Activated CD8-positive, alpha-beta memory T cell treated with anti-CD3 and anti-CD28 coated beads for 36 hours (primary cell): ENCODE measurements around the gene HSPA4. TPM values are rescaled to one million over a fixed set of nuclear protein-coding genes. Genes with fewer than 3 reads are reported as not detected.
"Not testable (repeated sequence)": the region's sequence is repeated elsewhere in the genome, so short reads cannot be mapped to it uniquely, and the experiment has no call there.

Source experiments
- CTCF ChIA-PET: fragments of 350-600 bp; sonication (Branson Sonifier 250); formaldehyde crosslinking; loops from one replicate; lab custom pipeline; 2021; ENCODE audit warnings: antibody characterized with exemption; lab: Charles Lee
- POLR2A ChIA-PET: fragments of 350-600 bp; sonication (Branson Sonifier 250); formaldehyde crosslinking; loops from one replicate; lab custom pipeline; 2021; ENCODE audit warnings: antibody characterized with exemption; lab: Charles Lee
- total RNA-seq, 2 experiments: library from RNA; stranded (reverse); gene quantifications; one replicate each; pipeline ENCODE4 v1.2.3, GENCODE V29; 2021

HSPA4 gene
- 100 to 1,000 TPM; 249 to 254 TPM for total RNA-seq

- ChIA-PET POLR2A (interaction anchor here (0.5 to 2.6 kb wide), 6 partner anchors 18 to 758 kb away, joined by 3 to 19 read pairs (median 6); partner anchors contain the start of genes AFF4 and SLC22A4), CTCF (interaction anchor here (0.9 kb wide), 1 partner anchor 26 kb away, joined by 3 read pairs; no protein-coding TSS in a partner anchor)
Measured at GRCh38 chr5:133051542-133052316, at the start of gene HSPA4. Gene HSPA4 (plus strand): TSS chr5:133052013. CDS start chr5:133052251, 238 bp downstream.

- ChIA-PET POLR2A (no interaction called here), CTCF (no interaction called here)
Measured at GRCh38 chr5:133006653-133007052, 45.2 kb upstream of the HSPA4 start.

- POLR2A ChIA-PET, result not testable (repeated sequence)
- CTCF ChIA-PET, result interaction anchor here (0.7 kb wide), 1 partner anchor 192 kb away, joined by 3 read pairs; no protein-coding TSS in a partner anchor
Measured at GRCh38 chr5:133008455-133008854, 43.4 kb upstream of the HSPA4 start.

GRCh38 chr5:133015466-133015865 lies 36.3 kb upstream of the HSPA4 start:
- CTCF ChIA-PET, result no interaction called here
- POLR2A ChIA-PET, result no interaction called here

- POLR2A ChIA-PET, result interaction anchor here (0.6 kb wide), 1 partner anchor 21 kb away, joined by 3 read pairs; no protein-coding TSS in a partner anchor
- CTCF ChIA-PET, result interaction anchor here (1.3 kb wide), 1 partner anchor 13 kb away, joined by 5 read pairs; no protein-coding TSS in a partner anchor
Measured at GRCh38 chr5:133017964-133018363, 33.8 kb upstream of the HSPA4 start.

GRCh38 chr5:133019471-133019870 lies 32.3 kb upstream of the HSPA4 start:
- CTCF ChIA-PET, result not testable (repeated sequence)
- POLR2A ChIA-PET, result interaction anchor here (0.6 kb wide), 1 partner anchor 91 kb away, joined by 3 read pairs; no protein-coding TSS in a partner anchor

GRCh38 chr5:133025804-133026663 lies 25.8 kb upstream of the HSPA4 start, which contains the start of gene ZCCHC10:
Gene ZCCHC10 (minus strand): TSS chr5:133026549. CDS start chr5:133026537, 12 bp downstream.
- ChIA-PET POLR2A (interaction anchor here (0.6 to 1.5 kb wide), 3 partner anchors 25 to 44 kb away, joined by 3 to 6 read pairs (median 3); partner anchors contain the start of gene HSPA4), CTCF (interaction anchor here (1.4 kb wide), 1 partner anchor 25 kb away, joined by 3 read pairs; the partner anchor contains the start of gene HSPA4)

- POLR2A ChIA-PET, result interaction anchor here (1.4 kb wide), 1 partner anchor 25 kb away, joined by 7 read pairs; the partner anchor contains the start of gene HSPA4
- CTCF ChIA-PET, result no interaction called here
Measured at GRCh38 chr5:133026664-133027153, 25.1 kb upstream of the HSPA4 start.

GRCh38 chr5:133029416-133029815 lies 22.4 kb upstream of the HSPA4 start:
- ChIA-PET CTCF (no interaction called here), POLR2A (no interaction called here)

GRCh38 chr5:133030343-133031005 lies 21.3 kb upstream of the HSPA4 start:
- ChIA-PET POLR2A (no interaction called here), CTCF (interaction anchor here (0.6 kb wide), 1 partner anchor 1317 kb away, joined by 4 read pairs; no protein-coding TSS in a partner anchor)

GRCh38 chr5:133032852-133033742 lies 18.7 kb upstream of the HSPA4 start:
- ChIA-PET POLR2A (no interaction called here), CTCF (interaction anchor here (1.4 kb wide), 1 partner anchor 11 kb away, joined by 5 read pairs; no protein-coding TSS in a partner anchor)

- ChIA-PET CTCF (no interaction called here), POLR2A (no interaction called here)
Measured at GRCh38 chr5:133034064-133034463, 17.7 kb upstream of the HSPA4 start.

GRCh38 chr5:133035224-133035623 lies 16.6 kb upstream of the HSPA4 start:
- POLR2A ChIA-PET, result no interaction called here
- CTCF ChIA-PET, result interaction anchor here (0.7 kb wide), 1 partner anchor 45 kb away, joined by 4 read pairs; no protein-coding TSS in a partner anchor

GRCh38 chr5:133036677-133037076 lies 15.1 kb upstream of the HSPA4 start:
- POLR2A ChIA-PET, CTCF ChIA-PET: not testable (repeated sequence)

GRCh38 chr5:133041157-133041784 lies 10.5 kb upstream of the HSPA4 start:
- ChIA-PET CTCF (no interaction called here), POLR2A (no interaction called here)

- CTCF ChIA-PET, result no interaction called here
- POLR2A ChIA-PET, result no interaction called here
Measured at GRCh38 chr5:133041910-133042309, 9.9 kb upstream of the HSPA4 start.

- CTCF ChIA-PET, POLR2A ChIA-PET: not testable (repeated sequence)
Measured at GRCh38 chr5:133046560-133046959, 5.3 kb upstream of the HSPA4 start.
